HepG2 (cell line): ENCODE results near the gene CCR8. TPM values are rescaled to one million over a fixed set of nuclear protein-coding genes. Genes with fewer than 3 reads are reported as not detected.

Experiments used
- ATAC-seq: fragments of 200-7000 bp; cut with Tn5 transposase; 3 replicates; pipeline ENCODE4 v1.9.1; 2020; ENCODE audit warnings: mild to moderate bottlenecking, moderate library complexity
- BruUV-seq: library from RNA; stranded (reverse); fragments of 400-500 nt; replicated peaks from 2 replicates; lab custom pipeline; 2021; lab: Mats Ljungman, UMichigan
- CTCF ChIA-PET: fragments of 300-600 bp; formaldehyde crosslinking; extraction: SDS; loops from one replicate; lab custom pipeline; 2021; ENCODE audit warnings: low total read pairs, inconsistent platforms, low intra/inter-chr PET ratio; lab: Yijun Ruan, JAX
- POLR2A ChIA-PET: fragments of 350-600 bp; sonication (Branson Sonifier 250); formaldehyde crosslinking; loops from one replicate; lab custom pipeline; 2020; ENCODE audit warnings: antibody characterized with exemption, inconsistent platforms; lab: Yijun Ruan, JAX
- DNase-seq: peaks from one replicate; pipeline ENCODE4 v3.0.0-alpha.2; 2015; ENCODE audit warnings: low spot score
- FAIRE-seq: peaks from 3 replicates; lab custom pipeline; 2011; peaks lifted over from hg19 to GRCh38; lab: Jason Lieb, UNC
- H2AFZ ChIP-seq: one replicate; pipeline ENCODE4 v1.6.1; 2011; ENCODE audit warnings: low read length, inconsistent platforms
- H3K27ac ChIP-seq: fragments of 300-600 bp; 3 replicates; pipeline ENCODE4 v1.8.0; 2011; ENCODE audit warnings: mixed run types, mild to moderate bottlenecking, mixed read lengths, low read length, inconsistent platforms; ENCODE audit not compliant: insufficient read depth; ENCODE audit errors: extremely low read length
- H3K27me3 ChIP-seq, 2 experiments: fragments of 200-600 bp in 1 of 2; 2 replicates in 1 of 2; 3 replicates in 1 of 2; pipeline versions ENCODE4 v1.6.0 to v1.8.0; 2011; ENCODE audit warnings: low read length in 2 of 2, mild to moderate bottlenecking in 2 of 2, moderate library complexity in 2 of 2, inconsistent platforms in 1 of 2; ENCODE audit not compliant: insufficient read depth in 2 of 2, control insufficient read depth in 1 of 2
- H3K36me3 ChIP-seq, 2 experiments: fragments of 200-600 bp in 1 of 2; replicated peaks in 1 of 2; 2 replicates in 1 of 2; 3 replicates in 1 of 2; pipeline versions ENCODE4 v1.5.1 to v1.8.0; 2011; ENCODE audit warnings: low read length in 2 of 2, inconsistent platforms in 1 of 2; ENCODE audit not compliant: insufficient read depth in 2 of 2, control insufficient read depth in 1 of 2
- H3K4me1 ChIP-seq: 2 replicates; pipeline ENCODE4 v1.5.1; 2012; ENCODE audit warnings: low read length, inconsistent platforms; ENCODE audit not compliant: insufficient read depth
- H3K4me2 ChIP-seq: 2 replicates; pipeline ENCODE4 v1.6.0; 2011; ENCODE audit warnings: low read depth, low read length, inconsistent platforms
- H3K4me3 ChIP-seq, 3 experiments: fragments of 200-600 bp in 1 of 3; sonication (generic), shearing (Covaris generic) in 1 of 3; replicated peaks in 1 of 3; 2 replicates each; pipeline ENCODE4 v1.5.1; 2011 to 2016; ENCODE audit warnings: low read length in 3 of 3, inconsistent platforms in 2 of 3, low read depth in 2 of 3, mild to moderate bottlenecking in 2 of 3, control low read depth in 1 of 3, mixed read lengths in 1 of 3; ENCODE audit not compliant: insufficient read depth in 1 of 3
- H3K79me2 ChIP-seq: one replicate; pipeline ENCODE4 v1.6.1; 2011; ENCODE audit warnings: low read length, inconsistent platforms; ENCODE audit not compliant: insufficient read depth
- H3K9ac ChIP-seq: 2 replicates; pipeline ENCODE4 v1.6.0; 2011; ENCODE audit warnings: mild to moderate bottlenecking, low read depth, low read length, inconsistent platforms; ENCODE audit not compliant: insufficient read depth
- H3K9me3 ChIP-seq: 2 replicates; pipeline ENCODE4 v1.5.1; 2012; ENCODE audit warnings: mild to moderate bottlenecking, low read length
- H4K20me1 ChIP-seq: 2 replicates; pipeline ENCODE4 v1.6.0; 2011; ENCODE audit warnings: inconsistent platforms, mild to moderate bottlenecking, low read length, moderate library complexity; ENCODE audit not compliant: insufficient read depth
- ATF6 ChIP-seq: sonication (generic); formaldehyde crosslinking; conservative IDR thresholded peaks from 2 replicates; pipeline ENCODE4 v1.4.0; 2020; ENCODE audit warnings: missing genetic modification reagents
- CBFB ChIP-seq: sonication (generic); formaldehyde crosslinking; IDR thresholded peaks from 2 replicates; pipeline ENCODE4 v1.4.0; 2020; ENCODE audit warnings: missing genetic modification reagents
- CBX2 ChIP-seq, 2 experiments: fragments of 200-600 bp in 1 of 2; sonication (generic); formaldehyde crosslinking in 1 of 2; IDR thresholded peaks; 2 replicates each; pipeline versions ENCODE4 v1.7.0 to v1.8.1; 2018 to 2022; ENCODE audit warnings: low read depth in 2 of 2, low read length in 1 of 2, mild to moderate bottlenecking in 1 of 2, missing genetic modification reagents in 1 of 2
- CREB1 ChIP-seq, 2 experiments: fragments of 450-650 bp in 1 of 2; IDR thresholded peaks; 2 replicates each; pipeline ENCODE4 v1.6.1; 2016 to 2017; ENCODE audit warnings: control low read depth in 1 of 2, mild to moderate bottlenecking in 1 of 2, missing compliant biosample characterization in 1 of 2, missing genetic modification characterization in 1 of 2
- ETS1 ChIP-seq: sonication (generic); formaldehyde crosslinking; IDR thresholded peaks from 2 replicates; pipeline ENCODE4 v1.4.0; 2020; ENCODE audit warnings: missing genetic modification reagents
- FOXC1 ChIP-seq: sonication (generic); formaldehyde crosslinking; IDR thresholded peaks from 2 replicates; pipeline ENCODE4 v1.8.0; 2022; ENCODE audit warnings: mild to moderate bottlenecking, missing genetic modification reagents, borderline replicate concordance
- HNF4G ChIP-seq, 2 experiments: sonication (generic) in 1 of 2; formaldehyde crosslinking in 1 of 2; IDR thresholded peaks; 2 replicates each; pipeline versions ENCODE4 v1.4.0 to v1.6.1; 2011 to 2020; ENCODE audit warnings: borderline replicate concordance in 2 of 2, low read depth in 2 of 2, mild to moderate bottlenecking in 2 of 2, low read length in 1 of 2, missing genetic modification reagents in 1 of 2, moderate library complexity in 1 of 2
- KDM1A ChIP-seq: IDR thresholded peaks from 2 replicates; pipeline ENCODE4 v1.6.1; 2016; ENCODE audit warnings: missing compliant biosample characterization
- MYPOP ChIP-seq: sonication (generic); formaldehyde crosslinking; IDR thresholded peaks from 2 replicates; pipeline ENCODE4 v1.8.1; 2023; ENCODE audit warnings: mild to moderate bottlenecking, moderate library complexity, missing genetic modification reagents
- PREB ChIP-seq: sonication (generic); formaldehyde crosslinking; IDR thresholded peaks from 2 replicates; pipeline ENCODE4 v1.4.0; 2020; ENCODE audit warnings: missing genetic modification reagents
- SMARCC2 ChIP-seq: fragments of 450-650 bp; IDR thresholded peaks from 2 replicates; pipeline ENCODE4 v1.6.1; 2017; ENCODE audit warnings: antibody characterized with exemption, mild to moderate bottlenecking
- XRCC5 ChIP-seq: fragments of 200-400 bp; formaldehyde crosslinking; optimal IDR thresholded peaks from 2 replicates; pipeline ENCODE3; 2017; ENCODE audit warnings: mild to moderate bottlenecking, low read length
- ZNF274 ChIP-seq: sonication (generic); formaldehyde crosslinking; IDR thresholded peaks from 2 replicates; pipeline ENCODE4 v1.5.1; 2020; ENCODE audit warnings: mild to moderate bottlenecking, missing genetic modification reagents
- ZNF362 ChIP-seq: sonication (generic); formaldehyde crosslinking; IDR thresholded peaks from 2 replicates; pipeline ENCODE4 v1.4.0; 2020; ENCODE audit warnings: missing genetic modification reagents, mild to moderate bottlenecking, borderline replicate concordance
- ZNF543 ChIP-seq: sonication (generic); formaldehyde crosslinking; IDR thresholded peaks from 2 replicates; pipeline ENCODE4 v1.4.0; 2020; ENCODE audit warnings: mild to moderate bottlenecking, missing genetic modification reagents
- ZNF564 ChIP-seq: sonication (generic); formaldehyde crosslinking; IDR thresholded peaks from 2 replicates; pipeline ENCODE4 v1.8.1; 2023; ENCODE audit warnings: mild to moderate bottlenecking, missing genetic modification reagents
- ZNF75D ChIP-seq: sonication (generic); formaldehyde crosslinking; IDR thresholded peaks from 2 replicates; pipeline ENCODE4 v1.8.1; 2023; ENCODE audit warnings: missing genetic modification reagents, mild to moderate bottlenecking, borderline replicate concordance
- WGBS: methylation state at CpG from one replicate; pipeline ENCODE4 v1.1.6; 2017; ENCODE audit warnings: low lambda C conversion rate; 5-methylcytosine and 5-hydroxymethylcytosine counted together
- in situ Hi-C: cut with HindIII; loops from 2 replicates; pipeline ENCODE4 v1.10.0; 2017; ENCODE audit warnings: low pct_unique_long_range_greater_than_20kb; ENCODE audit not compliant: extremely low pct_ligation_motif_present
- intact Hi-C: fragments of 100-400 bp; cut with micrococcal nuclease; formaldehyde crosslinking; loops from one replicate; pipeline ENCODE4 v1.10.0; 2022; ENCODE audit not compliant: unreplicated experiment
- polyA plus RNA-seq, 8 experiments: library from polyadenylated mRNA; depleted of rRNA in 3 of 8; stranded (reverse) in 7 of 8; unstranded in 1 of 8; fragments of >200 nt; fragmentation: Illumina TruSeq in 4 of 8; extraction: Trizol in 4 of 8; gene quantifications; 2 replicates each; pipeline versions ENCODE4 v1.2.1 to v1.2.3, GENCODE V29; 2011 to 2016; ENCODE audit warnings: low read depth in 4 of 8, missing spikeins in 1 of 8, mixed read lengths in 1 of 8; ENCODE audit not compliant: insufficient read depth in 1 of 8
- total RNA-seq, 5 experiments: library from RNA; depleted of rRNA; stranded (reverse); fragments of >200 nt; fragmentation: Illumina TruSeq; extraction: Trizol; gene quantifications; 2 replicates each; pipeline ENCODE4 v1.2.3, GENCODE V29; 2016; ENCODE audit warnings: low read depth in 1 of 5

CCR8 gene
- total and polyA plus RNA-seq, 2 of the 13 experiments (the other 11 are each of a cell fraction or from before 2014, with no cell fraction given), result not detected

DNA sequence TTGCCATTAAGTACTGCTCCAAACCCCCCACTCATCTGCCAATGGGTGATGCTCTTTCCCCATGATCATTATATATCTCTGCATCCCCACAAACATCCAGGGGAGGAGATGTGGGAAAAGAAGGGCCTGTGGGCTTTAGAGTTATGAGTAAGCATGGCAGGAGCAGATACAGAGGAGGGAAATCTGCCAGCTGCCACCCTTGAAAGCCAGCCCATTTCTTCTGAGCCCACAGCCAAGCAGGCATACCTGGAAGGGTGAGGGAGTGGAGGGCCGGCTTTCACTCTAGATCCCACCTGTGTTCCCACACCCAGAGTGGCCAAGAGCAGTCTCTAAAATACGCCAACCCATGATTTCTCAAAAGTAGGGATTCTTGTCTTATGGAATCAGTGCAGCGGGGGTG lies 51.9 kb downstream of the CCR8 start:
- H3K4me3 ChIP-seq, result no peak overlapping the region
- BruUV-seq, result no TSS peak
- POLR2A ChIA-PET, result no interaction called here
- no peak overlapping the region for H3K27ac ChIP-seq
- no peak overlapping the region for H2AFZ ChIP-seq
- H3K9ac ChIP-seq, result no peak overlapping the region
- no peak overlapping the region for H3K4me2 ChIP-seq
- TF ChIP-seq ZNF274 (CRISPR knock-in tag) (no peak), FOXC1 (no peak), SMARCC2 (no peak), KDM1A (CRISPR knock-in tag) (no peak), ZNF362 (no peak), XRCC5 (no peak), HNF4G (IDR thresholded peaks at IDR 0.05; ENCODE audit: borderline replicate concordance, low read depth, low read length) (no peak), HNF4G (CRISPR knock-in tag; IDR thresholded peaks at IDR 0.05; ENCODE audit: borderline replicate concordance, low read depth) (no peak), ZNF75D (CRISPR knock-in tag) (no peak), CBX2 (IDR thresholded peaks at IDR 0.05; ENCODE audit: low read depth, low read length) (no peak), CBX2 (CRISPR knock-in tag; IDR thresholded peaks at IDR 0.05; ENCODE audit: low read depth) (no peak), ETS1 (CRISPR knock-in tag) (no peak), CBFB (CRISPR knock-in tag) (no peak), ATF6 (CRISPR knock-in tag) (no peak), ZNF543 (CRISPR knock-in tag) (no peak), ZNF564 (no peak), PREB (CRISPR knock-in tag) (no peak), CREB1 (IDR thresholded peaks at IDR 0.05) (no peak), CREB1 (CRISPR knock-in tag; IDR thresholded peaks at IDR 0.05) (no peak), MYPOP (CRISPR knock-in tag) (no peak)
- FAIRE-seq (no peak), DNase-seq (no peak), ATAC-seq (no peak)
- 0 out of 5 replicates have a peak, but pooled peaks cover 0 to 1% of the 10 kb centered on the region in 2 experiments for H3K27me3 ChIP-seq
- CTCF ChIA-PET, result no interaction called here
- in situ Hi-C loops (loop anchor here (10.0 kb wide), 1 partner anchor 197 kb away; no protein-coding TSS in a partner anchor), intact Hi-C loops (no loop called here)
- H4K20me1 ChIP-seq, result peaks cover 13% of the 10 kb centered on the region
- WGBS, result 92% methylated on average over 3 of the region's 3 CpGs
- H3K36me3 ChIP-seq, result no peaks in the 10 kb centered on the region
- no peaks in the 10 kb centered on the region for H3K9me3 ChIP-seq
- H3K79me2 ChIP-seq, result peaks cover 24% of the 10 kb centered on the region
- H3K4me1 ChIP-seq, result peaks cover 42% of the 10 kb centered on the region
